Neural crest cell (in vitro differentiated cells): Measurements from ENCODE around the gene TMF1. TPM values are rescaled to one million over a fixed set of nuclear protein-coding genes. Genes with fewer than 3 reads are reported as not detected.
A peak's percentile ranks its signal among the peaks of the same experiment; 100 is the strongest.

Experiments used
- DNase-seq: peaks from one replicate; pipeline ENCODE4 v3.0.0; 2021; ENCODE audit warnings: low read depth, mixed read lengths, low spot score
- H3K27ac Mint-ChIP-seq: one replicate; pipeline ENCODE4 v1.8.0; 2021; ENCODE audit warnings: mild to moderate bottlenecking, mixed read lengths; ENCODE audit not compliant: unreplicated experiment
- H3K27me3 Mint-ChIP-seq: 2 replicates; pipeline ENCODE4 v1.8.0; 2021; ENCODE audit warnings: low read depth, mild to moderate bottlenecking, mixed read lengths
- H3K36me3 Mint-ChIP-seq: 2 replicates; pipeline ENCODE4 v1.8.0; 2021; ENCODE audit warnings: low read depth, mild to moderate bottlenecking, mixed read lengths
- H3K4me1 Mint-ChIP-seq: 2 replicates; pipeline ENCODE4 v1.8.0; 2021; ENCODE audit warnings: mixed read lengths
- H3K4me3 Mint-ChIP-seq: one replicate; pipeline ENCODE4 v1.8.0; 2021; ENCODE audit warnings: mild to moderate bottlenecking, mixed read lengths
- H3K9me3 Mint-ChIP-seq: 2 replicates; pipeline ENCODE4 v1.8.0; 2021; ENCODE audit warnings: mixed read lengths
- CTCF ChIP-seq: fragments of 200-600 bp; sonication (generic); conservative IDR thresholded peaks from 2 replicates; pipeline ENCODE4 v1.5.0; 2021; ENCODE audit warnings: antibody characterized with exemption, mild to moderate bottlenecking
- total RNA-seq: library from RNA; stranded (reverse); gene quantifications from 2 replicates; pipeline ENCODE4 v1.2.1, GENCODE V29; 2021

TMF1 gene
- total RNA-seq, 1 donor from 2014 or later: 18.5 TPM

- H3K4me3 Mint-ChIP-seq: peak overlapping the region; percentile 71
- no peak for DNase-seq
- no peaks in the 10 kb centered on the region for H3K27me3 Mint-ChIP-seq
- no peaks in the 10 kb centered on the region for H3K9me3 Mint-ChIP-seq
- no peak overlapping the region for H3K27ac Mint-ChIP-seq
- TF ChIP-seq CTCF: no peak
- H3K36me3 Mint-ChIP-seq: no peaks in the 10 kb centered on the region
- H3K4me1 Mint-ChIP-seq: peaks cover 70% of the 10 kb centered on the region
These were observed 30.7 kb upstream of the TMF1 start for GRCh38 chr3:69082805-69083204.

- H3K27me3 Mint-ChIP-seq: no peaks in the 10 kb centered on the region
These were observed 30.2 kb upstream of the TMF1 start for GRCh38 chr3:69082361-69082760.

DNA sequence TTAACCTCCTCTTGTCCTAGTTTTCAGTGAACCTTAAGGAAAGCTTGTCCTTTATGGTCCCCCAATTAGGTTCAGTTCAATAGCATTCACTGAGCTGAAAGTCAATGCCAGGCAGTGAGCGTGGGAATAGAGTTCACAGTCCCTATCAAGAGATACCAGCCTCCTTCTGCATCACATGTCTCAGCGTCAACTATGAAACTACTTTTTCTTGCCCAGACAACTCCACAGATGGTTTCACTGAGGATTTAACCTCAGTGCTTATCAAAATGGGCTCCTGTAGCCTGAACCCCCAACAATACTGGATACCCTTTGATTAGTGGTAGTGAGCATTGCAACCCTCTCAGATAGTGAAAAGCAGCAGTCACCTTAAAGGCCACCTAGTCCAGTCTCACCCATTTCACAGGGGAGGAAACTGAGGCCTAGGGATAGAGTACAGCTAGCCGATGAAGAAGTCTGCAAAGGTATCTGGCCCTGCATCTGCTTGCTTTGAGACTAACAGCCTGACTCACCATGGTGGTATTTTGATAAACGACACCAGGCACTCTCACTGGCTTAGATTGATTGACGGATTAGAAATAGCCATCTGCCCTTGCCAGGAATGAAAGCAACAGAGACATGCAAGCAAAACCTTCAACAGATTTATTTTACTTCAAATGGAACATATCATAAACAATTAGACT, 29.6 kb upstream of the TMF1 start:
- TF ChIP-seq CTCF: no peak
- H3K27ac Mint-ChIP-seq: no peak overlapping the region
- no peaks in the 10 kb centered on the region for H3K27me3 Mint-ChIP-seq
- no peaks in the 10 kb centered on the region for H3K9me3 Mint-ChIP-seq
- H3K4me1 Mint-ChIP-seq: peaks cover 77% of the 10 kb centered on the region
- H3K36me3 Mint-ChIP-seq: peaks cover 2% of the 10 kb centered on the region
- no peak for DNase-seq
- H3K4me3 Mint-ChIP-seq: peak overlapping the region; percentile 71

More at GRCh38 chr3:69082361-69082760, 30.2 kb upstream of the TMF1 start:
- no peak for TF ChIP-seq CTCF
- no peak for DNase-seq
- H3K9me3 Mint-ChIP-seq: no peaks in the 10 kb centered on the region
- peak overlapping the region; percentile 71 for H3K4me3 Mint-ChIP-seq
- peaks cover 74% of the 10 kb centered on the region for H3K4me1 Mint-ChIP-seq
- H3K36me3 Mint-ChIP-seq: no peaks in the 10 kb centered on the region
- H3K27ac Mint-ChIP-seq: no peak overlapping the region

- Mint-ChIP-seq H3K36me3 (peaks cover 2% of the 10 kb centered on the region), H3K27ac (peak within 1 kb of the TSS; percentile 57), H3K4me3 (peak within 1 kb of the TSS; percentile 90), H3K9me3 (no peaks in the 10 kb centered on the region), H3K4me1 (peaks cover 70% of the 10 kb centered on the region), H3K27me3 (no peaks in the 10 kb centered on the region)
- peak; percentile 81 for DNase-seq
- TF ChIP-seq CTCF: no peak
These were observed 28.2 kb upstream of the TMF1 start, which contains the start of gene UBA3 for GRCh38 chr3:69080233-69080920. Gene UBA3, minus strand, starts transcription at chr3:69080365. Its CDS starts 12 bp downstream, at chr3:69080353.

GRCh38 chr3:69079269-69080159, 27.4 kb upstream of the TMF1 start:
- H3K27me3 Mint-ChIP-seq: no peaks in the 10 kb centered on the region
- DNase-seq: peak; percentile 12

More at GRCh38 chr3:69079269-69080159, 27.4 kb upstream of the TMF1 start:
- Mint-ChIP-seq H3K27ac (peak overlapping the region; percentile 57), H3K36me3 (peaks cover 2% of the 10 kb centered on the region), H3K4me1 (peaks cover 66% of the 10 kb centered on the region), H3K9me3 (no peaks in the 10 kb centered on the region), H3K4me3 (peak overlapping the region; percentile 90)
- TF ChIP-seq CTCF: no peak
